GM19035 (cell line): ENCODE measurements around the gene BLOC1S6.
"Not testable (repeated sequence)": the region's sequence is repeated elsewhere in the genome, so short reads cannot be mapped to it uniquely, and the experiment has no call there.

Source experiments
- ATAC-seq: cut with Tn5 transposase; IDR thresholded peaks from one replicate; pipeline ENCODE4 v1.9.1; 2021; ENCODE audit not compliant: unreplicated experiment

BLOC1S6 gene

DNA sequence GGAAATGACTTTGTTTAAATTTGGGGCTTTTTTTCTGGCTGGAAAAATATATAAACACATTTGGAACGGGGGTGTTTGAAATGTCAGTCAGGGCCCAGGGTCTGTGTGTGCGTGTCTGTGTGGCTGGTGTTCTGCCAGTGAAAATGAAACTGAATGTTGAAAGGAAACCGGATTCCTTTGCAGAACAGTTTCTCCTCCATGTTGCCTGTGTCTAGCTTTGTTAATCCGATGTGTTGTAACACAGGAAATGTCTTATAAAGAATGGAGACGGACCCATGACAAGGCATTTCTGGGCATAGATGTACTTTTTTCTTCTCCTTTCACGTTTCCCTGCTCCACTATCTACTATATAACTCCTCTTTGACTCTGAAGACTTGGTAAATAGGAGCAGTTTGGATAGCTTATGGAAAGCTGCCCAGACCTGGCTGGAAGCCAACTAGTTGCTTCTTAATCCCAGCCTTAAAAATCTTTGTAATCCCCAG is 50.4 kb downstream of the BLOC1S6 start:
- peak; percentile 42 for ATAC-seq

DNA sequence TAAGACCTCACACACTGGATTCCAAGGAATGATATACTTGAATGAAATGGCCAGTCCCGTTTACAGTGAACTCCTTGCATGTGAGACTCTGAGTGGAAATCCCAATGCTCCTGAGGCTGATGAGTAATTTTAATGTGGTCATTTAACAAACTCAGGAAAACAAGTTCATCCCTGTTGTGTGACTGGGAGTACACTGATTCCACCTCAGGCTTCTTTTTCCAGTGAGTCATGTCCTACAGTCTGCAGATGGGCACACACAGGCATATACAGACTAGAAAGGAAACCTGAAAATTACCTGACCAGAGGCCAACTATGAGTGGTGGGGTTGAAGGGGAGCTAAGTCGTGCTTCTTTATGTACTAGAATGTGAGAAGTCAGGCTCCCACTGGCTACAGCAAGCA is 53.4 kb downstream of the BLOC1S6 start:
- ATAC-seq: no peak

DNA sequence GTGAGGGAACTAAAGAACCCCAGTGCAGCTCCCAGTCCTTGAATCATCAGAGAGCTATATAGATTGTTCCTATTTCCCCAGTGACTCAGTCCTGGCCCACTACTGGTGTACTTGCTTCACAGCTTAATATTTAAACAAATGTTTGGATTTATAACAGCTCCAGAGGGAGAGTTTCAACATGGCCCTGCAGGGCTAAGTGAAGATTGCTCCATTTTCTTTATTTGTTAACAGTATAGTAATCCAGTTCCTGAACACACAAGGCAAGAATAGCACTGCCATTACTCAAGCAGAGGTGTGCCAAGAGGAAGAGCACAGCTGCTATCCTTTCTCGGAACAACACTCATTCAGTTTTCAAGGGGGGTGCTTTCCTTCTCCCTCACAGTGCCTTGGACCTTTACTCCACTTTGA is 54.2 kb downstream of the BLOC1S6 start:
- ATAC-seq: no peak

DNA sequence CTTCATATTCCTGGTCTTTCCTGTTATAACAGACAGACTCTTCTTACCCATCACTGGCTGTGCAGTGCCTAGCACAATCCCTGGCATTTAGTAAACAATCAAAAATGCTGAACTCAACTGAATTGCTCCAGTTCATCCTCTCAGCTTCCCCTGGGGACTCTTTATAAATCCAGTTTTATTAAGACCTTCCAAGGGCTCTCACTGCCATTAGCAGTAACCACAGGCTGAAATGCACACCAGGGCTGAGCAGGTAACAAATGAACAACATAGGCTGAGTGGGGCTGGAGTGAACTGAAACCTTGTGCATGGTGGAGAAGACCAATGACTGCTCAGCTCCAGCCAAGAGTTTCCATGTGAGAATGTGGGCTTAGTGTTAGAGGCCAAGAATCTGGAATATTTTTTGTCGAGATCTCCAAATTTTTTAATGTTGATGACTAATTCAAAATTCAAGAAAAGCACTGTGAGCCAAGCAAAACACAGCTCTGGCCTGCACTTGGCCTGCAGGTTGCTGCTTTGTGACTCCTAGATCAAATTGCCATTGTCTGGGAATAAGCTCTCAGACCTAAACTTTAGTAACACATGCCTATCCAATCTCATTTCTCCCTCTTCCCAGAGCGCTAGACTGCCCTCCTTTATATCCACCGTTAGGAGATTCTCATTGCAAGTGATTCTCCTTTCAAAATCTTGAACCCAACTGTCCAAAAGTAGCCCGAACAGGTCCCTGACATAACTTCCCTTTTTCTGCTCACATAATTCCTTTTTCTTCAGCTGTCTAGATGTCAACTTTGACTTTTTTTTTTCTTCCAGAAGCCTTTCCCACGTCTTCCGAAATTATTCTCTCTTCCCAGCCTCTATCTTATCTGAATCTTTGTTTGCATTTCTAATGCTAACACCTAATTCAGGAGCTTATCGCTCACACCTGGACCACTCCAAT is 55.1 kb downstream of the BLOC1S6 start:
- no peak for ATAC-seq

DNA sequence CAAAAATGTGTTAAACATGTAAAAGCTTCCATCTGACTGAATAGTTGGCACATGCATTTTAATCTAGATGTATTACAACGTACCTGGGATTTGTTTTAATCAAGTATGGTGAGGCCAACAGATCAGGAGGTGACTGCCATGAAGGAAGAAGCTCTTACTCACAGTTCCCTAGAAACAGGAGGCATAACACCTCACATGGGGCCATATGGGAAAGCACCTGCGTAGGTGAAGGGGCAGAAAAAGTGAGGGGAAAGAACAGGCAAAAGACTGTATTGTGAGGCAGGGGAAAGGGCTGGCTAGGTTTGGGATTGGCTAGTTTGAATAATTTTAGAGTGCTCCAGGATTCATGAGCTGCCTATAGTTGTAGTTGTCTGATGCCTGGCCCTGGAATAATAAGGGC is 57.3 kb downstream of the BLOC1S6 start:
- ATAC-seq: no peak

DNA sequence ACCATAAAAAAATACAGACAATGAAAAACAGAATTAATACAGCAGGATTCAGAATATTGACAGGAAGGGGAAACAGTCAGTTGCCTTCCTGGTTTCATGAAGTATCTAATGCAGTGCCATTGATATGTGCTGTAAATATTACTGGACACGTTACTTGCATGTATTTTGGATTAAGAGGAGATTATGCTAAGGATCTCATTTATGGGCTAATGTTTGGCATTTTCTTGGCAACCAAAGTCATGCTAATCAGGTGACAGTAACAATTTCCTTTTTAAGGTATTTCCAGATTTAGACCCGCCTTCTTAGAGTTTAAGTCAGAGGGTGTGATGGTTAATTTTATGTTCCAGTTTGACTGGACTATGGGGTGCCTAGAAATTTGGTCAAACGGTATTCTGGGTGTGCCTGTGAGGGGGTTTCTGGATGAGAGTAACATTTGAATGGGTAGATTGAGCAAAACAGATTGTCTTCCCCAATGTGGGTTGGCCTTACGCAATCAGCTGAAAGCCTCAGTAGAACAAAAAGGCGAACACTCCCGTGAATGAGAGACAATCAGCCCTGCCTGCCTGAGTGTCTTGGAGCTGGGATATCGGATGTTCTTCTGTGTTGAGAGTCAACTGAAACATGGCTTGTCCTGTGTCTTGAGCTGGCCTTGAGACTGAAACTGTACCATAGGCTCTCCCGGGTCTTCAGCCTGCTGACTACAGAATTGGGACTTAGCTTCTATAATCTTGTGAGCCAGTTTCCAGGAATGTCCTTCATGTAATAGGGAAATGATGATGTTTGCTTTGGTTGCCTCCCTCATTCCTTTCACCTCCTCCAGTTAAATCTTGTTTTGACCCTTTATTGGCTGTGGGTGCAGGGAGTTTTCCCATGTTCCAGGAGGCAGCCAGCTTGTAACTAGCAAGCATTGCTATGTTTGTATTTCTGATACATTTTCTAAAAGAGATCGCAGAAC is 58.1 kb downstream of the BLOC1S6 start:
- no peak for ATAC-seq

DNA sequence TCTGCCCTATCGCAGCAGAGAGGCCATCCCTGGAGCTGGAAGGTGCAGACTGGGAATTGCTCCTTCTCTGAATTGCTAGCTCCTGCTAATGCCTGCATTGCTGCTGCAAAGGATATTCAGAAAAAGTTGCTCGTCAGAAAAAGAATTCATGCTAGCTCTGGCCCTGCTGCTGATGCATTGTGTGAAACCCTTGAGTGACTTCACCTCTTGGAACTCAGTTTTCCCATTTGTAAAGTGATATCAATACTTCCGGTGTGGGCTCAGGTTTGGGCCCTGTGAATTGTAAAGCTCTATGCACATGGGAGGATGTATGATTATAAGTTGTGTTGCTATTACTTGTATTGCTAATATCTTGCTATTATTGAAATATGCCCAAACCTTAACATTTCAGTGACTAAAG is 59.0 kb downstream of the BLOC1S6 start:
- no peak for ATAC-seq

DNA sequence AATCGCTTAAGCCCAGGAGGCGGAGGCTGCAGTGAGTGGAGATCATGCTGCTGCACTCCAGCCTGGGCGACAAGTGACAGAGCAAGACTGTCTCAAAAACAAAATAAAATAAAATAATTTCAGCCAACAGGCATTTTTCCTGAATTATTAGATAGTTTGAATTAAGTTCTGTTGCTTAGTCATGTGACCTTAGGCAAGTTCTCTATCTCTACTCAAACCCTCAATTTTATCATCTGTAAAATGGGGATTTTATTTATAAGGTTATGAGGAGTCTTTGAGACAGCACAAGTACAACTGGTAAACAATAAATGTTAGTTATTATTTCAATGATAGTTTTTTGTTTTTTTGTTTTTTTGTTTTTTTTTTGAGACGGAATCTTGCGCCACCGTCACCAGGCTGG is 60.6 kb downstream of the BLOC1S6 start:
- no peak for ATAC-seq

DNA sequence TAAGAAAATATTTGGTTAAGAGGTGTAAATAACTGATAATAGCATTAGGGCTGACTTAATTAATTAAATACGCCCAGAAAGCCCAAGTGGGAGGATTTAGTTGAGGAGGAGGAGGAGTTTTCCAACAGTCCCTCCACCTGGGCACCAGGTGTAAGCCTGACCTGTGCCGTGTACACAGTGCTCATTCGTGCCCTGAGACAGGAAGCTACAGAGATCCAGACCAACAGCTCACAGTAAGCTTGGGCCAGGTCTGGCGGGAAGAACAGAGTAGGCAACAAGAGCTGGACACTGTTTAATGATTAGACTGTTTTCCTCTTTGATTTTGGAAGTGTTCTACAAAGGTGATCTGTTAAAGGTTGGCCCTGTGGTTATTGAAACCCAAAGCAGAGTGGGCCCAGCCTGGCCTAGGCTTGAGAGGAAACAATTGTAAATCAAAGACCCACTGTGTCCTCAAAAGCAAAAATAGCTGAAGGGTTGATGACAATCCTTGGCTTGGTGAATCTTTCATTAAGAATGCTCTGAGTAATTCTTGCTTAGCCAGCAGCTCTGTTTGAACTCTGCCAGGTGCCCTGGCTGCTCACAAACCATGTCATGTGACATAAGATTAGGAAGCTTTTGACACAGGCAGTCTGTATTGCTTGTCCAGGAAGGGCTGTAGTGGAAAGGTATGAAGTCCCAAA is 61.5 kb downstream of the BLOC1S6 start:
- ATAC-seq: no peak

DNA sequence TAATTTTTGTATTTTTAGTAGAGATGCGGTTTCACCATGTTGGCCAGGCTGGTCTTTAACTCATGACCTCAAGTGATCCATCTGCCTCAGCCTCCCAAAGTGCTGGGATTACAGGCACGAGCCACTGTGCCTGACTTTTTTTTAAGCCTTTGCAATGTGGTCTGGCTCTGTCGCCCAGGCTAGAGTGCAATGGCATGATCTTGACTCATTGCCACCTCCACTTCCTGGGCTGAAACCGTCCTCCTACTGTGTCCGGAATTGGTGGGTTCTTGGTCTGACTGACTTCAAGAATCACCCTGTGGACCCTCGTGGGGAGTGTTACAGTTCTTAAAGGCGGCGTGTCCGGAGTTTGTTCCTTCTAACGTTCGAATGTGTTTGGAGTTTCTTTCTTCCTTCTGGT is 62.8 kb downstream of the BLOC1S6 start:
- ATAC-seq: not testable (repeated sequence)

DNA sequence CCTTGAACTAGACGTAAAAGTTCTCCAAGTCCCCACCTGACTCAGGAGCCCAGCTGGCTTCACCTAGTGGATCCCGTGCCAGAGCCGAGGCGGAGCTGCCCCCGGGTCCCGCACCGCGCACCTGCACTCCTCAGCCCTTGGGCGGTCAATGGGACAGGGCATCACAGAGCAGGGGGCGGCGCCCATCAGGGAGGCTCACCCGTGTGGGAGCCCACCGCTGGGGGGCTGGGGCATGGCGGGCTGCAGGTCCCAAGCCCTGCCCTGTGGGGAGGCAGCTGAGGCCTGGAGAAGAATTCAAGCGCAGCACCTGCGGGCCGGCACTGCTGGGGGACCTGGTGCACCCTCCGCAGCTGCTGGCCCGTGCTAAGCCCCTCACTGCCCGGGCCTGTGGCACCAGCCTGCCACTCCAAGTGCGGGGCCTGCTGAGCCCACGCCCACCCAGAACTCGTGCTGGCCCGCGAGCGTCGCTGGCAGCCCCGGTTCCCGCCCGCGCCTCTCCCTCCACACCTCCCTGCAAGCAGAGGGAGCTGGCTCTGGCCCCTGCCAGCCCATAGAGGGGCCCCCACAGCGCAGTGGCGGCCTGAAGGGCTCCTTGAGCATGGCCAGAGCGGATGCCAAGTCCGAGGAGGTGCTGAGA is 63.8 kb downstream of the BLOC1S6 start:
- no peak for ATAC-seq

DNA sequence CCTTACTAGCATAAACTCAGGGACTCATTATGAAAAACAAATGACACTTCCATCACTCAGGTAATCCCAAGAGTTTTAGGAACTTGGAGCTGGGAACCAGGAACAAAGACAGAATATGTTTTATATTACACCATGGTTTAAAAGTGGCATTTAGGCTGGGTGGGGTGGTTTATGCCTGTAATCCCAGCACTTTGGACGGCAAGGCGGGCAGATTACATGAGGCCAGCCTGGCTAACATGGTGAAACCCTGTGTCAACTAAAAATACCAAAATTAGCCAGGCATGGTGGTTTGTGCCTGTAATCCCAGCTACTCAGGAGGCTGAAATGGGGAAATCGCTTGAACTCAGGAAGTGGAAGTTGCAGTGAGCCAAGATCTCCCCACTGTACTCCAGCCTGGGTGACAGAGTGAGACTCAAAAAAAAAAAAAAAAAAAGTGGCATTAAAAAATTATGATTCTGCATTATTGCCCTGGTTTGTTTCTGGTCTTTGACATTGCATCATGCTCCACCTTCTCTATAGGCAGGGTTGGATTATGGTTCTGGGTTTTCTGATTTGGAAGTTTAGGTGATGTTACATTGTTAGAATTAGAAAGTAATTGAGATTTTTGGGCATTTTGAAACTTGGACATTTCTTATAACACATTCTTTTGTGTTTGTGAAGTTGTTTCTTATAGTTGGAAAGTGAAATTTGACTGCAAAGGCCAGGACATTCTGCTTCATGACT is 66.7 kb downstream of the BLOC1S6 start:
- no peak for ATAC-seq

DNA sequence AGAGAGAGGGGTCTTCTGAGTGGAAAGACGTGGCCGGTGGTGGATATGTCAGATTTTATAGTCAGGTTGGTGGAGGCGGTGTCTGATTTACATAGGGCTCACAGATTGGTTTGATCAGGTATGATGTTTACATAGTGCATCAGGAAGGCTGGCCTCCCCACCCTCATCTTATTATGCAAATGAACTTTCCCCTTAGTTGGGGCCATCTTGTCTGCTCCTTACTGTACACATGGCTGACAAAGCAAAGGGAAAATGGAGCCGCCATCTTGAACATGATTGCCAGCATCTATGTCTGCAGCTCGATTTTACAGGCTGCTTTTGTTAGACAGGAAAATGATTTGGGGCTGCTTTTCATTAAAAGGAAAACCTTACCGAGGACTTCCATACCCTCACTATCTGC is 67.6 kb downstream of the BLOC1S6 start:
- ATAC-seq: no peak

DNA sequence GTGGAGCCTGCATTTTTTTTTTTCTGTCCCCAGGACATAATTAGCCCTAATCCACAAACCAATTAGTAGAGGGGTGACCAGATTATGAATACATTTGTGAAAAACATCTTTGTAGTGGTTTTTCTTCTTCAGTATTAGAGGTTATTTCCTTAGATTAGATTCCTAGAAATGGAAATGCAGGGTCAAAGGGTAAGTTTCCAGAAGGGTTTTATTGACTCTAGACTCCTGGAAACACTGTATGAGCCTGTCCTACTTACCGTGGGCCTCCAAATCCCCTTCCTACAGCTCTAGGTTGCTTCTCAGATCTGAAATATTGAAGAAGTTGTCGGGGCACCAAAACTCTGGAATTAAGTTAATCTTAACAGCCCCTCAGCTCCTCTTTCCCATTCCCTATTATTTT is 70.1 kb downstream of the BLOC1S6 start:
- no peak for ATAC-seq

DNA sequence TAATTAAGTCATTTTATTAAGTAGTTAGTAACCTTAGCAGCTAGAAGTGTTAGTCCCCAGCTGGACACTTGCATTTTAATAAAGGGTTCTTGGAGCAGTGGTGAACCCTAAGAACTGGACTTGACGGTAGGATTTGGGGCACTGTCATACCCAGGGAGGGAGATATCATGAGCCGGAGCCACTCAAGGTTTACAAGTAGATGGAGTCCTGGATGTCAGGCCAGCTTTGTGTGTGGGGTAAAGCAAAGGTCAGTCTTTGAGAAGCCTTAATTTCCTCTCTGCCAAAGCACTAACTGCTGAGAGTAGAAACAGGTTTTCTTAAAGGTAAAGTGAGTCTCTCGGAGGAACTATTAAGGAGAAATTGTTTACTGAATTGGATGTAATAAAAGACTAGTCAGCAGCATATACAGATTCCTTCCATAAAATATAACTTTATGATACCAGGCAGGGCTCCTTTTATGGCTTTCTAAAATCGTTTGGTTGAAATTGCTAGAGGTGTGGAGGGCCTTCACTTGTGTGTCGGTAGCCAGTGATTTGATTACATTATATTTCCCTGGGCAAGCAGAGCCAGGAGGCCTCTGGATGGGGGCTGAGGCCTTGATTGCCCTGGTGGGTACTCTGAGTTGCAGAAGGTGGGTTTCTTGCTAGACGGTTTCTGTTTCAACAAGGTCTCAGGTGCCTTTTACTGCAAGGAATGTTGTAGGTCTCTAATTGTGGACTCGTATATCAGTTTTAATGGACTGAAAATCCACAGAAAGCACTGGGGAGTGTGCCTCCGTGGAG is 70.8 kb downstream of the BLOC1S6 start:
- ATAC-seq: no peak
